GM23338 (cell line): Measurements from ENCODE around the gene CAPS.
"Not testable (repeated sequence)": the region's sequence is repeated elsewhere in the genome, so short reads cannot be mapped to it uniquely, and the experiment has no call there.

Source experiments
- CREB1 ChIP-seq: fragments of 250-450 bp; sonication (Bioruptor Pico); IDR thresholded peaks from 2 replicates; pipeline ENCODE4 v1.5.0; 2020; ENCODE audit warnings: low read depth, mild to moderate bottlenecking, moderate library complexity
- EZH2 ChIP-seq: fragments of 200-600 bp; sonication (generic); IDR thresholded peaks from one replicate; pipeline ENCODE4 v1.8.0; 2017; ENCODE audit warnings: antibody characterized with exemption, mild to moderate bottlenecking, low read depth; ENCODE audit not compliant: unreplicated experiment
- EZH2phosphoT487 ChIP-seq: fragments of 200-600 bp; sonication (generic); IDR thresholded peaks from one replicate; pipeline ENCODE4 v1.8.1; 2018; ENCODE audit warnings: antibody characterized with exemption; ENCODE audit not compliant: unreplicated experiment
- JUNB ChIP-seq: IDR thresholded peaks from one replicate; pipeline ENCODE4 v1.6.1; 2016; ENCODE audit warnings: antibody characterized with exemption; ENCODE audit not compliant: unreplicated experiment
- POLR2AphosphoS5 ChIP-seq: IDR thresholded peaks from 2 replicates; pipeline ENCODE4 v1.6.1; 2016; ENCODE audit warnings: antibody characterized with exemption, low read depth
- TF ChIP-seq, protein P1 (sequence below), 2 experiments: fragments of 200-600 bp in 1 of 2; sonication (generic) in 1 of 2; conservative IDR thresholded peaks; 2 replicates each; pipeline versions ENCODE4 v1.5.1 to v1.6.1; 2016 to 2017; ENCODE audit warnings: antibody characterized with exemption in 2 of 2, low read depth in 2 of 2, mild to moderate bottlenecking in 2 of 2, moderate library complexity in 1 of 2
- TF ChIP-seq, protein P2 (sequence below): IDR thresholded peaks from one replicate; pipeline ENCODE4 v1.6.1; 2018; ENCODE audit warnings: antibody characterized with exemption; ENCODE audit not compliant: unreplicated experiment
- TF ChIP-seq, protein P3 (sequence below): fragments of 250-450 bp; sonication (Bioruptor Pico); IDR thresholded peaks from 2 replicates; pipeline ENCODE4 v1.5.0; 2020; ENCODE audit warnings: mild to moderate bottlenecking, moderate library complexity

DNA sequence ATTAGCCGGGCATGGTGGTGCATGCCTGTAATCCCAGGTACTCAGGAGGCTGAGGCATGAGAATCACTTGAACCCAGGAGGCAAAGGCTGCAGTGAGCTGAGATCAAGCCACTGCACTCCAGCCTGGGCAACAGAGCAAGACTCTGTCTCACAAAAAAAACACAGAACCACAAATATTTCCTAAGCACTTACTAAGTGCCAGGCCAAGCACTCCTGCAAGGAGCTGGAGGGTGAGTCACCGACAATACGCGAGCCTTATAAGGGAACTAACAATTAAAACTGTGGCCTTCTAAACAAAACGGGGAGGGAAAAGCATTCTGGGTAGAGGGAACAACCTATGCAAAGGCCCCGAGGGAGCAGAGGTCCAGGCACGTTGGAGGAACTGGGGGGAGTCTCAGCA is 39.6 kb upstream of the CAPS start:
- TF ChIP-seq, protein P1, sequence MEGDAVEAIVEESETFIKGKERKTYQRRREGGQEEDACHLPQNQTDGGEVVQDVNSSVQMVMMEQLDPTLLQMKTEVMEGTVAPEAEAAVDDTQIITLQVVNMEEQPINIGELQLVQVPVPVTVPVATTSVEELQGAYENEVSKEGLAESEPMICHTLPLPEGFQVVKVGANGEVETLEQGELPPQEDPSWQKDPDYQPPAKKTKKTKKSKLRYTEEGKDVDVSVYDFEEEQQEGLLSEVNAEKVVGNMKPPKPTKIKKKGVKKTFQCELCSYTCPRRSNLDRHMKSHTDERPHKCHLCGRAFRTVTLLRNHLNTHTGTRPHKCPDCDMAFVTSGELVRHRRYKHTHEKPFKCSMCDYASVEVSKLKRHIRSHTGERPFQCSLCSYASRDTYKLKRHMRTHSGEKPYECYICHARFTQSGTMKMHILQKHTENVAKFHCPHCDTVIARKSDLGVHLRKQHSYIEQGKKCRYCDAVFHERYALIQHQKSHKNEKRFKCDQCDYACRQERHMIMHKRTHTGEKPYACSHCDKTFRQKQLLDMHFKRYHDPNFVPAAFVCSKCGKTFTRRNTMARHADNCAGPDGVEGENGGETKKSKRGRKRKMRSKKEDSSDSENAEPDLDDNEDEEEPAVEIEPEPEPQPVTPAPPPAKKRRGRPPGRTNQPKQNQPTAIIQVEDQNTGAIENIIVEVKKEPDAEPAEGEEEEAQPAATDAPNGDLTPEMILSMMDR (conservative IDR thresholded peaks at IDR 0.05; ENCODE audit: low read depth in 2 of 2): not testable (repeated sequence)
- TF ChIP-seq EZH2; CREB1 (CRISPR knock-in tag); POLR2AphosphoS5; EZH2phosphoT487; JUNB: not testable (repeated sequence)
- TF ChIP-seq, protein P2, sequence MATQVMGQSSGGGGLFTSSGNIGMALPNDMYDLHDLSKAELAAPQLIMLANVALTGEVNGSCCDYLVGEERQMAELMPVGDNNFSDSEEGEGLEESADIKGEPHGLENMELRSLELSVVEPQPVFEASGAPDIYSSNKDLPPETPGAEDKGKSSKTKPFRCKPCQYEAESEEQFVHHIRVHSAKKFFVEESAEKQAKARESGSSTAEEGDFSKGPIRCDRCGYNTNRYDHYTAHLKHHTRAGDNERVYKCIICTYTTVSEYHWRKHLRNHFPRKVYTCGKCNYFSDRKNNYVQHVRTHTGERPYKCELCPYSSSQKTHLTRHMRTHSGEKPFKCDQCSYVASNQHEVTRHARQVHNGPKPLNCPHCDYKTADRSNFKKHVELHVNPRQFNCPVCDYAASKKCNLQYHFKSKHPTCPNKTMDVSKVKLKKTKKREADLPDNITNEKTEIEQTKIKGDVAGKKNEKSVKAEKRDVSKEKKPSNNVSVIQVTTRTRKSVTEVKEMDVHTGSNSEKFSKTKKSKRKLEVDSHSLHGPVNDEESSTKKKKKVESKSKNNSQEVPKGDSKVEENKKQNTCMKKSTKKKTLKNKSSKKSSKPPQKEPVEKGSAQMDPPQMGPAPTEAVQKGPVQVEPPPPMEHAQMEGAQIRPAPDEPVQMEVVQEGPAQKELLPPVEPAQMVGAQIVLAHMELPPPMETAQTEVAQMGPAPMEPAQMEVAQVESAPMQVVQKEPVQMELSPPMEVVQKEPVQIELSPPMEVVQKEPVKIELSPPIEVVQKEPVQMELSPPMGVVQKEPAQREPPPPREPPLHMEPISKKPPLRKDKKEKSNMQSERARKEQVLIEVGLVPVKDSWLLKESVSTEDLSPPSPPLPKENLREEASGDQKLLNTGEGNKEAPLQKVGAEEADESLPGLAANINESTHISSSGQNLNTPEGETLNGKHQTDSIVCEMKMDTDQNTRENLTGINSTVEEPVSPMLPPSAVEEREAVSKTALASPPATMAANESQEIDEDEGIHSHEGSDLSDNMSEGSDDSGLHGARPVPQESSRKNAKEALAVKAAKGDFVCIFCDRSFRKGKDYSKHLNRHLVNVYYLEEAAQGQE: not testable (repeated sequence)
- TF ChIP-seq, protein P3, sequence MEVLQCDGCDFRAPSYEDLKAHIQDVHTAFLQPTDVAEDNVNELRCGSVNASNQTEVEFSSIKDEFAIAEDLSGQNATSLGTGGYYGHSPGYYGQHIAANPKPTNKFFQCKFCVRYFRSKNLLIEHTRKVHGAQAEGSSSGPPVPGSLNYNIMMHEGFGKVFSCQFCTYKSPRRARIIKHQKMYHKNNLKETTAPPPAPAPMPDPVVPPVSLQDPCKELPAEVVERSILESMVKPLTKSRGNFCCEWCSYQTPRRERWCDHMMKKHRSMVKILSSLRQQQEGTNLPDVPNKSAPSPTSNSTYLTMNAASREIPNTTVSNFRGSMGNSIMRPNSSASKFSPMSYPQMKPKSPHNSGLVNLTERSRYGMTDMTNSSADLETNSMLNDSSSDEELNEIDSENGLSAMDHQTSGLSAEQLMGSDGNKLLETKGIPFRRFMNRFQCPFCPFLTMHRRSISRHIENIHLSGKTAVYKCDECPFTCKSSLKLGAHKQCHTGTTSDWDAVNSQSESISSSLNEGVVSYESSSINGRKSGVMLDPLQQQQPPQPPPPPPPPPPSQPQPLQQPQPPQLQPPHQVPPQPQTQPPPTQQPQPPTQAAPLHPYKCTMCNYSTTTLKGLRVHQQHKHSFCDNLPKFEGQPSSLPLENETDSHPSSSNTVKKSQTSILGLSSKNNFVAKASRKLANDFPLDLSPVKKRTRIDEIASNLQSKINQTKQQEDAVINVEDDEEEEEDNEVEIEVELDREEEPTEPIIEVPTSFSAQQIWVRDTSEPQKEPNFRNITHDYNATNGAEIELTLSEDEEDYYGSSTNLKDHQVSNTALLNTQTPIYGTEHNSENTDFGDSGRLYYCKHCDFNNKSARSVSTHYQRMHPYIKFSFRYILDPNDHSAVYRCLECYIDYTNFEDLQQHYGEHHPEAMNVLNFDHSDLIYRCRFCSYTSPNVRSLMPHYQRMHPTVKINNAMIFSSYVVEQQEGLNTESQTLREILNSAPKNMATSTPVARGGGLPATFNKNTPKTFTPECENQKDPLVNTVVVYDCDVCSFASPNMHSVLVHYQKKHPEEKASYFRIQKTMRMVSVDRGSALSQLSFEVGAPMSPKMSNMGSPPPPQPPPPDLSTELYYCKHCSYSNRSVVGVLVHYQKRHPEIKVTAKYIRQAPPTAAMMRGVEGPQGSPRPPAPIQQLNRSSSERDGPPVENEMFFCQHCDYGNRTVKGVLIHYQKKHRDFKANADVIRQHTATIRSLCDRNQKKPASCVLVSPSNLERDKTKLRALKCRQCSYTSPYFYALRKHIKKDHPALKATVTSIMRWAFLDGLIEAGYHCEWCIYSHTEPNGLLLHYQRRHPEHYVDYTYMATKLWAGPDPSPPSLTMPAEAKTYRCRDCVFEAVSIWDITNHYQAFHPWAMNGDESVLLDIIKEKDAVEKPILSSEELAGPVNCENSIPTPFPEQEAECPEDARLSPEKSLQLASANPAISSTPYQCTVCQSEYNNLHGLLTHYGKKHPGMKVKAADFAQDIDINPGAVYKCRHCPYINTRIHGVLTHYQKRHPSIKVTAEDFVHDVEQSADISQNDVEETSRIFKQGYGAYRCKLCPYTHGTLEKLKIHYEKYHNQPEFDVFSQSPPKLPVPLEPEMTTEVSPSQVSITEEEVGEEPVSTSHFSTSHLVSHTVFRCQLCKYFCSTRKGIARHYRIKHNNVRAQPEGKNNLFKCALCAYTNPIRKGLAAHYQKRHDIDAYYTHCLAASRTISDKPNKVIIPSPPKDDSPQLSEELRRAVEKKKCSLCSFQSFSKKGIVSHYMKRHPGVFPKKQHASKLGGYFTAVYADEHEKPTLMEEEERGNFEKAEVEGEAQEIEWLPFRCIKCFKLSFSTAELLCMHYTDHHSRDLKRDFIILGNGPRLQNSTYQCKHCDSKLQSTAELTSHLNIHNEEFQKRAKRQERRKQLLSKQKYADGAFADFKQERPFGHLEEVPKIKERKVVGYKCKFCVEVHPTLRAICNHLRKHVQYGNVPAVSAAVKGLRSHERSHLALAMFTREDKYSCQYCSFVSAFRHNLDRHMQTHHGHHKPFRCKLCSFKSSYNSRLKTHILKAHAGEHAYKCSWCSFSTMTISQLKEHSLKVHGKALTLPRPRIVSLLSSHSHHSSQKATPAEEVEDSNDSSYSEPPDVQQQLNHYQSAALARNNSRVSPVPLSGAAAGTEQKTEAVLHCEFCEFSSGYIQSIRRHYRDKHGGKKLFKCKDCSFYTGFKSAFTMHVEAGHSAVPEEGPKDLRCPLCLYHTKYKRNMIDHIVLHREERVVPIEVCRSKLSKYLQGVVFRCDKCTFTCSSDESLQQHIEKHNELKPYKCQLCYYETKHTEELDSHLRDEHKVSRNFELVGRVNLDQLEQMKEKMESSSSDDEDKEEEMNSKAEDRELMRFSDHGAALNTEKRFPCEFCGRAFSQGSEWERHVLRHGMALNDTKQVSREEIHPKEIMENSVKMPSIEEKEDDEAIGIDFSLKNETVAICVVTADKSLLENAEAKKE (CRISPR knock-in tag): not testable (repeated sequence)
